GM23248 (cell line): ENCODE data around the gene PCMTD2. TPM values are rescaled to one million over a fixed set of nuclear protein-coding genes. Genes with fewer than 3 reads are reported as not detected.

Experiments
- DNase-seq: peaks from one replicate; pipeline ENCODE4 v3.0.0-alpha.2; 2015
- H2AFZ ChIP-seq: fragments of 200-600 bp; sonication (generic); 2 replicates; pipeline ENCODE4 v1.6.1; 2016; ENCODE audit warnings: antibody characterized with exemption
- H3F3A ChIP-seq: fragments of 200-600 bp; sonication (generic); 2 replicates; pipeline ENCODE4 v1.6.1; 2016; ENCODE audit warnings: mild to moderate bottlenecking, antibody characterized with exemption, mixed run types; ENCODE audit not compliant: insufficient read depth
- H3K27ac ChIP-seq: fragments of 200-600 bp; sonication (generic); 2 replicates; pipeline ENCODE4 v1.5.1; 2016; ENCODE audit warnings: mild to moderate bottlenecking
- H3K27me3 ChIP-seq: fragments of 200-600 bp; sonication (generic); replicated peaks from 2 replicates; pipeline ENCODE4 v1.6.1; 2016; ENCODE audit warnings: mild to moderate bottlenecking; ENCODE audit not compliant: insufficient read depth
- H3K36me3 ChIP-seq: fragments of 200-600 bp; sonication (generic); 2 replicates; pipeline ENCODE4 v1.6.1; 2016; ENCODE audit warnings: low read depth, mild to moderate bottlenecking
- H3K4me1 ChIP-seq: fragments of 200-600 bp; sonication (generic); 2 replicates; pipeline ENCODE4 v1.6.1; 2016; ENCODE audit warnings: mild to moderate bottlenecking; ENCODE audit not compliant: insufficient read depth
- H3K4me2 ChIP-seq: fragments of 200-600 bp; sonication (generic); one replicate; pipeline ENCODE4 v1.6.1; 2016; ENCODE audit warnings: mild to moderate bottlenecking; ENCODE audit not compliant: unreplicated experiment
- H3K4me3 ChIP-seq: fragments of 200-600 bp; sonication (generic); 2 replicates; pipeline ENCODE4 v1.5.1; 2016; ENCODE audit warnings: mild to moderate bottlenecking
- H3K79me2 ChIP-seq: fragments of 200-600 bp; sonication (generic); 2 replicates; pipeline ENCODE4 v1.6.1; 2016; ENCODE audit warnings: mild to moderate bottlenecking; ENCODE audit not compliant: insufficient read depth
- H3K9ac ChIP-seq: fragments of 200-600 bp; sonication (generic); 2 replicates; pipeline ENCODE4 v1.6.1; 2016; ENCODE audit warnings: mild to moderate bottlenecking
- H3K9me2 ChIP-seq: fragments of 200-600 bp; sonication (generic); 2 replicates; pipeline ENCODE4 v1.6.1; 2016; ENCODE audit warnings: mixed run types, mild to moderate bottlenecking, moderate library complexity; ENCODE audit not compliant: insufficient read depth
- H3K9me3 ChIP-seq: fragments of 200-600 bp; sonication (generic); one replicate; pipeline ENCODE4 v1.6.1; 2017; ENCODE audit warnings: low read depth
- H4K20me1 ChIP-seq: fragments of 200-600 bp; sonication (generic); 2 replicates; pipeline ENCODE4 v1.6.0; 2016; ENCODE audit not compliant: insufficient read depth
- EZH2 ChIP-seq: fragments of 200-600 bp; sonication (generic); IDR thresholded peaks from 2 replicates; pipeline ENCODE4 v1.6.1; 2018; ENCODE audit warnings: antibody characterized with exemption, mild to moderate bottlenecking; ENCODE audit not compliant: insufficient read depth, poor library complexity, severe bottlenecking
- EZH2phosphoT487 ChIP-seq: fragments of 200-600 bp; sonication (generic); IDR thresholded peaks from 2 replicates; pipeline ENCODE4 v1.6.1; 2018; ENCODE audit warnings: antibody characterized with exemption, moderate library complexity, mild to moderate bottlenecking, low read depth; ENCODE audit not compliant: insufficient read depth
- WGBS, 2 experiments: methylation state at CpG; one replicate each; pipeline ENCODE4 v1.1.6; 2015 to 2017; ENCODE audit warnings: low lambda C conversion rate in 2 of 2, low coverage in 1 of 2; ENCODE audit errors: missing lambda C conversion rate in 2 of 2; 5-methylcytosine and 5-hydroxymethylcytosine counted together
- in situ Hi-C: fragments of 300-500 bp; cut with MboI; formaldehyde crosslinking; loops from 2 replicates; pipeline ENCODE4 v1.15.0; 2020
- polyA plus RNA-seq: library from polyadenylated mRNA; unstranded; fragments of >200 nt; fragmentation: Nextera tagmentation; extraction: Ambion mirVana; gene quantifications from 2 replicates; pipeline ENCODE4 v1.2.1, GENCODE V29; 2016
- total RNA-seq: library from RNA; depleted of rRNA; stranded (reverse); fragments of >200 nt; shearing (Covaris generic); gene quantifications from 2 replicates; pipeline ENCODE4 v1.2.3, GENCODE V29; 2014

PCMTD2 gene
- total and polyA plus RNA-seq, 2 experiments from 2014 or later: 21.1 to 34.3 TPM

DNA sequence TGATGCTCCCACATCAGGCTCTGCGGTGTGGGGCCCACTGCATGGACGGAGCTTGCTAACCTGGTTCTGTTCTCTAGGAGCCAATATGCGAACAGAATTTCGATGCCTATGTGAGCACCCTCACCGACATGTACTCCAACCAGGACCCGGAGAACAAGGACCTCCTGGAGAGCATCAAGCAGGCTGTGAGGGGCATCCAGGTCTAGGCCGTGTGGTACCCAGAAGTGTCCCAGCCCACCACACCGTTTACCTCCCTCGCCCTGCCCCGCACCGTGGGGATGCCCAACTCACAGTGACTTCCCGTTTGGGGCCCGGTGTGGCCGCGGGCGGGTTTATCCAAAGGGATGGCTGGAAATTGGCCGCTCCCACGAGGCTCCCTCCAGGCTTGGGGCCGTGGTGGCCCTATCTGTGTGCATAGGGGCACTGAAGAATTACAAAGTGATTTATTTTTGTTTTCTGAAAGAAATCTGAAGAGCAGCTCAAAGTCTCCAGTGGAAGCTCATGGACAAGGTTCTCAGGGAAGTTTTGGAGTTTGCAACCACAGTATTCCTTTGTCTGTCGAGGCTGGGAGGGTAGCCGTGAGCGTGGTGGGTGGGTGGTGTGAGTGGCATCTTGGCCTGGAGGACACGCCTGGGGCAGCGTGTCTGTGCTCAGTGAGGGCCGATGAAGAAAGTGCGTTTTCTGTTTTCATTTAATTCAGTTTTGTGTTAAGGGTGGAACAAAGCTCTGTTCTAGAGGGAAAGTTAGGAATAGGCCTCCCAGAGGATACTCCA is 15.1 kb upstream of the PCMTD2 start:
- TF ChIP-seq EZH2 (no peak), EZH2phosphoT487 (no peak)
- Histone ChIP-seq H3F3A (no peaks in the 10 kb centered on the region), H3K79me2 (no peaks in the 10 kb centered on the region), H4K20me1 (no peaks in the 10 kb centered on the region), H3K36me3 (no peaks in the 10 kb centered on the region), H3K27me3 (peaks cover 13% of the 10 kb centered on the region), H3K4me3 (no peak overlapping the region), H3K9me2 (no peaks in the 10 kb centered on the region), H3K4me2 (no peak overlapping the region), H3K9ac (no peak overlapping the region), H3K27ac (no peak overlapping the region), H3K4me1 (no peaks in the 10 kb centered on the region), H3K9me3 (no peaks in the 10 kb centered on the region), H2AFZ (no peak overlapping the region)
- WGBS, 2 experiments: 69 to 75% methylated on average over 26 of the region's 26 CpGs
- in situ Hi-C loops: no loop called here
- no peak for DNase-seq

DNA sequence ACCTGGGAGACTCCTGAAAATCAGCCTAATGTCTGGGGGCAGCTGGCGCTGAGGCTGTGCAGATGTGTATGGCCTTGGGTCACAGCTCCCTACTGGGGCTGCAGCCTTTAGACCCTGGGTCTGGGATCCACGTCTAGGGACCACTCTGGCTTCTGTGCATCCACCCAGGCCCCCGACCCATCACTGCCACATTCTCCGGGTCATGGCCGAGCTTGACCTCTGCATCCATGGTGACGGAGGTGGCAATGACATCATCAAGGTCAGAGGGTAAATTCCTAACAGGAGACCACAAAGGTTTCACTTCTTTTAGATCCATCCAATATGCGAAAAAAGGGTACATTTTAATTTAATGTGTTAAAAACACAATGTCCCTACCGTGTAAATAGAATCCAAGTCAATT is 14.5 kb upstream of the PCMTD2 start:
- Histone ChIP-seq H3K36me3 (no peaks in the 10 kb centered on the region), H3K79me2 (no peaks in the 10 kb centered on the region), H3K27ac (no peak overlapping the region), H3K9me3 (no peaks in the 10 kb centered on the region), H4K20me1 (no peaks in the 10 kb centered on the region), H2AFZ (no peak overlapping the region), H3K4me3 (no peak overlapping the region), H3K4me1 (no peaks in the 10 kb centered on the region), H3K9me2 (no peaks in the 10 kb centered on the region), H3K4me2 (no peak overlapping the region), H3K27me3 (peaks cover 19% of the 10 kb centered on the region), H3F3A (no peaks in the 10 kb centered on the region), H3K9ac (no peak overlapping the region)
- no peak for TF ChIP-seq EZH2phosphoT487
- no peak for DNase-seq
- in situ Hi-C loops: no loop called here
- WGBS, 2 experiments: 34 to 37% methylated on average over 8 of the region's 8 CpGs

DNA sequence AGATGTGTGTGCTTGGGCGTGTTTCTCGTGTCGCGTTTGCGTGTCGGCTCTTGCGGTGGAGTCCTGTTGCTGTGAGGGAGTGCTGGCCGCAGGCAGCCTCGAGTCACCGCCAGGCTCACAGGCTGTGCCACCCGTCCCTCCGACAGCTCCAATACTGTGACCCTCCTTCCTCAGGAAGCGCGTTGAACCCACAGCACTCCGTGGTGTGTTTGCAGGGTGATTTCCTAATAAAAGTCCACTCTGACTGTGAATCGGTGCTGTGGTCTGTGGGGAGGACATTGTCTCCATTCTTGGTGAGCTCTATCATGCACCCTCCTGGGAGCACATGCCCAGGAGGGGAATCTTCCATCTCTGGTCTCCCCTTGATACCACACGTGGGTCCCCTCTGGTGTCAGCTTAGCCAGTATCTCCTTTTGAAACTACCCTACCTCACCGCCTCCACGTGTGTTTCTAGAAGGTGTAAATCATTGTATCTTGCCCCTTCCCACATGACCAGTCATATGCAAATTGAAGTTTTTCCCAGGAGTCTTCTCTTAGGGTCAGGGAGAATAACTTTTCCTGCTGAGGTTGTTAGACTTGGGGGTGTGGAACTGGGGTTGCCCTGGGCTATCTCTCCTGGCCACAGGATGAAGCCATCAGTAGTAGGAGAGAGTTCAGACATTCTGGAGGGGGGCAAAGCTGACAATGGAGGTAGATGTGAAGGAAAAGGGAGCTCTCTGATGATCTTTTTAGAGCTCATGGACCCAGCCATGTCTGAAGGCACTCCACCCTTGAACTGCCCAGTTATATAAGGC is 13.3 kb upstream of the PCMTD2 start:
- Histone ChIP-seq H2AFZ (no peak overlapping the region), H3K27ac (no peak overlapping the region), H4K20me1 (no peaks in the 10 kb centered on the region), H3K9ac (no peak overlapping the region), H3K79me2 (no peaks in the 10 kb centered on the region), H3K9me2 (no peaks in the 10 kb centered on the region), H3K36me3 (no peaks in the 10 kb centered on the region), H3K9me3 (no peaks in the 10 kb centered on the region), H3F3A (no peaks in the 10 kb centered on the region), H3K4me1 (no peaks in the 10 kb centered on the region), H3K4me2 (no peak overlapping the region), H3K4me3 (no peak overlapping the region), H3K27me3 (peaks cover 24% of the 10 kb centered on the region)
- no peak for DNase-seq
- TF ChIP-seq EZH2phosphoT487: no peak
- no peak for TF ChIP-seq EZH2
- in situ Hi-C loops: no loop called here
- WGBS, 2 experiments: 64 to 66% methylated on average over 19 of the region's 19 CpGs

DNA sequence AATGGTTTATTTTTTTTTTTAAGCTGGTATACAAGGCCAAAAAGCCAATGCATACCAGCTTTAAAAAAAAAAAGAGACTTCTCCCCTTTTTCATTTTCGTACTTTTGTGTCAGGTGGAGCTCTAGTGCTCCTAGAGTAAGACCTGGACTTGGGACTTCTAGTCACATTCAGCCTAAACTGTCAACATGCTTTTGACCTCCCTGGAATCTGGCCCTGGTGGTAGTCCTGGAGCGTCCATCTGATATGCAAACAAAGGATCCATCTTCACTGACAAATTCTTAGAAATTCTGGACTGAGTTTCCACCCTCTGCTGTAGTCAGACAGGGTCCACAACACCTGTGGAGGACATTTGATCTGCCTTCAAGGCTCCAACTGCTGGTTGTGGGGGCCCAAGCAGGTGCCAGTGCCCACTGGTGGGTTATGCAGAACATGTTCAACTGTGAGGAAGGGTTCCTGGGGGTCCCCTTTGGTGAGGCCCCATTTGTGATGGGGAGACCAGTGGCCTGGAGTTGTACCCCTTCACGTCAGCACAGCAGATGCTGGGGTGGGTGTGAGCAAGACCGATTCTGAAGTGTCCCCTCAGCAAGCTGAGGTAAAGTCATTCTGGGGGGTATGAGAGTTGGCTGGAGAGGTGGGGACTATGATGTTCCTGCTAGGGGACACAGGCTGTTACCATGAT is 12.6 kb upstream of the PCMTD2 start:
- Histone ChIP-seq H3K9ac (no peak overlapping the region), H3F3A (no peaks in the 10 kb centered on the region), H4K20me1 (no peaks in the 10 kb centered on the region), H3K36me3 (no peaks in the 10 kb centered on the region), H2AFZ (no peak overlapping the region), H3K9me2 (no peaks in the 10 kb centered on the region), H3K9me3 (no peaks in the 10 kb centered on the region), H3K27me3 (peaks cover 31% of the 10 kb centered on the region), H3K27ac (no peak overlapping the region), H3K4me1 (no peaks in the 10 kb centered on the region), H3K4me3 (no peak overlapping the region), H3K79me2 (no peaks in the 10 kb centered on the region), H3K4me2 (no peak overlapping the region)
- TF ChIP-seq EZH2phosphoT487: no peak
- TF ChIP-seq EZH2: no peak
- in situ Hi-C loops: no loop called here
- WGBS, 2 experiments: 31 to 40% methylated on average over 4 of the region's 4 CpGs
- DNase-seq: no peak
